Loucy (cell line): ENCODE results near the gene OSBPL9.

ENCODE experiments used
- H2AFZ ChIP-seq: fragments of 200-600 bp; sonication (generic); 2 replicates; pipeline ENCODE4 v1.6.0; 2016; ENCODE audit warnings: antibody characterized with exemption, mild to moderate bottlenecking, low read length, moderate library complexity
- H3F3A ChIP-seq: fragments of 200-600 bp; 2 replicates; pipeline ENCODE4 v1.6.0; 2016; ENCODE audit warnings: antibody characterized with exemption, low read depth, mild to moderate bottlenecking
- H3K27me3 ChIP-seq: fragments of 200-600 bp; sonication (generic); 2 replicates; pipeline ENCODE4 v1.6.1; 2014; ENCODE audit warnings: low read length, mild to moderate bottlenecking; ENCODE audit not compliant: insufficient read depth, poor library complexity, severe bottlenecking
- H3K36me3 ChIP-seq: fragments of 200-600 bp; sonication (generic); 2 replicates; pipeline ENCODE4 v1.6.1; 2016; ENCODE audit warnings: low read length; ENCODE audit not compliant: insufficient read depth
- H3K4me1 ChIP-seq: fragments of 200-600 bp; sonication (generic); 2 replicates; pipeline ENCODE4 v1.5.1; 2014; ENCODE audit warnings: low read length, mild to moderate bottlenecking; ENCODE audit not compliant: insufficient read depth, poor library complexity, severe bottlenecking
- H3K4me2 ChIP-seq: fragments of 200-600 bp; sonication (generic); 2 replicates; pipeline ENCODE4 v1.6.0; 2014; ENCODE audit warnings: antibody characterized with exemption, low read length, low read depth, mild to moderate bottlenecking; ENCODE audit not compliant: poor library complexity, severe bottlenecking
- H3K4me3 ChIP-seq: fragments of 200-600 bp; sonication (generic); 2 replicates; pipeline ENCODE4 v1.5.1; 2014; ENCODE audit warnings: low read length, mild to moderate bottlenecking, mixed read lengths; ENCODE audit not compliant: poor library complexity, severe bottlenecking
- H3K79me2 ChIP-seq: fragments of 200-600 bp; sonication (generic); 2 replicates; pipeline ENCODE4 v1.6.1; 2014; ENCODE audit warnings: low read length; ENCODE audit not compliant: insufficient read depth
- H3K9ac ChIP-seq: fragments of 200-600 bp; sonication (generic); 2 replicates; pipeline ENCODE4 v1.6.0; 2014; ENCODE audit warnings: mild to moderate bottlenecking, low read depth, low read length, moderate library complexity; ENCODE audit not compliant: poor library complexity, severe bottlenecking
- H3K9me2 ChIP-seq: fragments of 200-600 bp; sonication (generic); replicated peaks from 2 replicates; pipeline ENCODE4 v1.6.1; 2016; ENCODE audit warnings: low read depth, low read length, mixed read lengths
- H3K9me3 ChIP-seq: fragments of 200-600 bp; sonication (generic); 2 replicates; pipeline ENCODE4 v1.6.1; 2014; ENCODE audit warnings: mild to moderate bottlenecking, antibody characterized with exemption, low read length, low read depth; ENCODE audit not compliant: insufficient read depth
- H4K20me1 ChIP-seq: fragments of 200-600 bp; sonication (generic); 2 replicates; pipeline ENCODE4 v1.6.0; 2014; ENCODE audit warnings: antibody characterized with exemption, low read length, mild to moderate bottlenecking; ENCODE audit not compliant: insufficient read depth, poor library complexity, severe bottlenecking
- CTCF ChIP-seq: fragments of 200-600 bp; sonication (generic); conservative IDR thresholded peaks from 2 replicates; pipeline ENCODE4 v1.5.1; 2014; ENCODE audit warnings: mild to moderate bottlenecking, antibody characterized with exemption, low read length
- EZH2phosphoT487 ChIP-seq: fragments of 200-600 bp; IDR thresholded peaks from 2 replicates; pipeline ENCODE4 v1.6.1; 2018; ENCODE audit warnings: antibody characterized with exemption, mild to moderate bottlenecking, moderate library complexity, borderline replicate concordance

Gene OSBPL9

GRCh38 chr1:51576923-51577322 lies 40.0 kb upstream of the OSBPL9 start:
- Histone ChIP-seq H4K20me1 (no peaks in the 10 kb centered on the region), H3K9me3 (no peaks in the 10 kb centered on the region), H3K79me2 (no peaks in the 10 kb centered on the region), H3K36me3 (no peaks in the 10 kb centered on the region), H3K9ac (peak overlapping the region; percentile 67), H3K27me3 (no peaks in the 10 kb centered on the region), H3K4me2 (peak overlapping the region; percentile 75), H2AFZ (no peak overlapping the region), H3K9me2 (no peaks in the 10 kb centered on the region), H3K4me1 (peaks cover 72% of the 10 kb centered on the region), H3F3A (peaks cover 23% of the 10 kb centered on the region), H3K4me3 (peak overlapping the region; percentile 66)
- no peak for TF ChIP-seq EZH2phosphoT487
- TF ChIP-seq CTCF = no peak

- Histone ChIP-seq H3F3A (peaks cover 23% of the 10 kb centered on the region), H3K9ac (peak overlapping the region; percentile 41), H3K79me2 (no peaks in the 10 kb centered on the region), H3K9me3 (no peaks in the 10 kb centered on the region), H3K4me3 (no peak overlapping the region), H3K9me2 (no peaks in the 10 kb centered on the region), H2AFZ (peak overlapping the region; percentile 29; the same call in 1 of the 2 replicates), H3K27me3 (no peaks in the 10 kb centered on the region), H3K4me1 (peaks cover 75% of the 10 kb centered on the region), H3K36me3 (no peaks in the 10 kb centered on the region), H3K4me2 (peak overlapping the region; percentile 58), H4K20me1 (no peaks in the 10 kb centered on the region)
- no peak for TF ChIP-seq EZH2phosphoT487
- no peak for TF ChIP-seq CTCF
Measured at GRCh38 chr1:51578383-51579109, 38.3 kb upstream of the OSBPL9 start.

GRCh38 chr1:51581238-51581637 lies 35.7 kb upstream of the OSBPL9 start:
- Histone ChIP-seq H2AFZ (no peak overlapping the region; the same call in 1 of the 2 replicates), H3K4me3 (no peak overlapping the region), H3K4me2 (peak overlapping the region; percentile 5), H3F3A (peaks cover 14% of the 10 kb centered on the region), H3K9ac (no peak overlapping the region), H3K27me3 (no peaks in the 10 kb centered on the region), H3K9me3 (no peaks in the 10 kb centered on the region), H3K79me2 (no peaks in the 10 kb centered on the region), H3K9me2 (no peaks in the 10 kb centered on the region), H4K20me1 (no peaks in the 10 kb centered on the region), H3K4me1 (peaks cover 56% of the 10 kb centered on the region), H3K36me3 (no peaks in the 10 kb centered on the region)
- no peak for TF ChIP-seq EZH2phosphoT487
- TF ChIP-seq CTCF = no peak; the same call in 1 of the 2 replicates
